Thyroid gland (tissue), 4 donors: Measurements from ENCODE around the gene NPIPB4.
"Not testable (repeated sequence)": the region's sequence is repeated elsewhere in the genome, so short reads cannot be mapped to it uniquely, and the experiment has no call there.

Source experiments
- POLR2A ChIP-seq, 2 donors: fragments of 450-650 bp; IDR thresholded peaks; one replicate each; pipeline ENCODE4 v1.6.1; 2017; ENCODE audit warnings: antibody characterized with exemption in 2 of 2, mild to moderate bottlenecking in 2 of 2, moderate library complexity in 1 of 2
- TF ChIP-seq, protein P1 (sequence below), 6 experiments: fragments of 200-600 bp in 3 of 6; fragments of 450-650 bp in 3 of 6; sonication (generic) in 3 of 6; IDR thresholded peaks; one replicate each; pipeline ENCODE4 v1.5.1; 2016 to 2019; ENCODE audit warnings: antibody characterized with exemption in 6 of 6, mild to moderate bottlenecking in 2 of 6, inconsistent platforms in 1 of 6, moderate library complexity in 1 of 6

- TF ChIP-seq, protein P1, sequence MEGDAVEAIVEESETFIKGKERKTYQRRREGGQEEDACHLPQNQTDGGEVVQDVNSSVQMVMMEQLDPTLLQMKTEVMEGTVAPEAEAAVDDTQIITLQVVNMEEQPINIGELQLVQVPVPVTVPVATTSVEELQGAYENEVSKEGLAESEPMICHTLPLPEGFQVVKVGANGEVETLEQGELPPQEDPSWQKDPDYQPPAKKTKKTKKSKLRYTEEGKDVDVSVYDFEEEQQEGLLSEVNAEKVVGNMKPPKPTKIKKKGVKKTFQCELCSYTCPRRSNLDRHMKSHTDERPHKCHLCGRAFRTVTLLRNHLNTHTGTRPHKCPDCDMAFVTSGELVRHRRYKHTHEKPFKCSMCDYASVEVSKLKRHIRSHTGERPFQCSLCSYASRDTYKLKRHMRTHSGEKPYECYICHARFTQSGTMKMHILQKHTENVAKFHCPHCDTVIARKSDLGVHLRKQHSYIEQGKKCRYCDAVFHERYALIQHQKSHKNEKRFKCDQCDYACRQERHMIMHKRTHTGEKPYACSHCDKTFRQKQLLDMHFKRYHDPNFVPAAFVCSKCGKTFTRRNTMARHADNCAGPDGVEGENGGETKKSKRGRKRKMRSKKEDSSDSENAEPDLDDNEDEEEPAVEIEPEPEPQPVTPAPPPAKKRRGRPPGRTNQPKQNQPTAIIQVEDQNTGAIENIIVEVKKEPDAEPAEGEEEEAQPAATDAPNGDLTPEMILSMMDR (IDR thresholded peaks at IDR 0.05) = not testable (repeated sequence)
- not testable (repeated sequence) for TF ChIP-seq POLR2A (IDR thresholded peaks at IDR 0.05)
Observed at GRCh38 chr16:21836334-21836733, 21.2 kb downstream of the NPIPB4 start.
